SK-N-SH (cell line): ENCODE data around the gene NFE2. TPM values are rescaled to one million over a fixed set of nuclear protein-coding genes. Genes with fewer than 3 reads are reported as not detected.

Experiments used
- CTCF ChIA-PET: fragments of 300-600, 350-600 bp; formaldehyde crosslinking; extraction: SDS; loops from one replicate; lab custom pipeline; 2021; lab: Yijun Ruan, JAX
- POLR2A ChIA-PET: fragments of 350-600 bp; sonication (Branson Sonifier 250); formaldehyde crosslinking; extraction: SDS; loops from one replicate; lab custom pipeline; 2020; ENCODE audit warnings: antibody characterized with exemption, inconsistent platforms; lab: Yijun Ruan, JAX
- DNase-seq: peaks from one replicate; pipeline ENCODE4 v3.0.0; 2012
- H2AFZ ChIP-seq: fragments of 200-600 bp; sonication (generic); 2 replicates; pipeline ENCODE4 v1.8.1; 2016; ENCODE audit warnings: antibody characterized with exemption, mild to moderate bottlenecking, low read depth
- H3F3A ChIP-seq: fragments of 200-600 bp; sonication (generic); replicated peaks from 2 replicates; pipeline ENCODE3; 2016; ENCODE audit warnings: antibody characterized with exemption, mild to moderate bottlenecking; ENCODE audit not compliant: insufficient read depth
- H3K27ac ChIP-seq, 2 experiments: fragments of 200-500 bp in 1 of 2; fragments of 200-600 bp in 1 of 2; sonication (Bioruptor generic) in 1 of 2; sonication (generic), shearing (Covaris generic) in 1 of 2; 2 replicates each; pipeline versions ENCODE4 v1.5.1 to v1.6.1; 2014 to 2016; ENCODE audit warnings: low read depth in 2 of 2, inconsistent platforms in 1 of 2, low read length in 1 of 2, mild to moderate bottlenecking in 1 of 2, mixed read lengths in 1 of 2
- H3K27me3 ChIP-seq: fragments of 200-600 bp; sonication (generic), shearing (Covaris generic); 2 replicates; pipeline ENCODE4 v1.6.1; 2016; ENCODE audit warnings: mixed run types; ENCODE audit not compliant: insufficient read depth
- H3K36me3 ChIP-seq, 2 experiments: fragments of 200-500 bp in 1 of 2; fragments of 200-600 bp in 1 of 2; sonication (Bioruptor generic) in 1 of 2; sonication (generic) in 1 of 2; replicated peaks in 1 of 2; 2 replicates each; pipeline versions ENCODE3 to v1.5.1; 2014 to 2016; ENCODE audit warnings: low read length in 1 of 2, mild to moderate bottlenecking in 1 of 2; ENCODE audit not compliant: insufficient read depth in 2 of 2, control insufficient read depth in 1 of 2
- H3K4me1 ChIP-seq, 2 experiments: fragments of 200-500 bp in 1 of 2; fragments of 200-600 bp in 1 of 2; sonication (Bioruptor generic) in 1 of 2; sonication (generic), shearing (Covaris generic) in 1 of 2; 2 replicates each; pipeline versions ENCODE4 v1.5.1 to v1.6.1; 2014 to 2016; ENCODE audit warnings: low read depth in 1 of 2, low read length in 1 of 2, mixed run types in 1 of 2; ENCODE audit not compliant: insufficient read depth in 2 of 2, control insufficient read depth in 1 of 2
- H3K4me2 ChIP-seq: fragments of 200-600 bp; sonication (generic), shearing (Covaris generic); 2 replicates; pipeline ENCODE4 v1.6.1; 2017; ENCODE audit warnings: mixed run types
- H3K4me3 ChIP-seq, 2 experiments: fragments of 200-500 bp in 1 of 2; fragments of 200-600 bp in 1 of 2; sonication (Bioruptor generic) in 1 of 2; sonication (generic), shearing (Covaris generic) in 1 of 2; 2 replicates each; pipeline versions ENCODE4 v1.5.1 to v1.8.1; 2014 to 2016; ENCODE audit warnings: low read depth in 2 of 2, inconsistent platforms in 1 of 2, low read length in 1 of 2, mild to moderate bottlenecking in 1 of 2, mixed read lengths in 1 of 2, moderate library complexity in 1 of 2
- H3K79me2 ChIP-seq: fragments of 200-600 bp; sonication (generic); 2 replicates; pipeline ENCODE4 v1.8.1; 2017; ENCODE audit warnings: mild to moderate bottlenecking; ENCODE audit not compliant: insufficient read depth
- H3K9ac ChIP-seq: fragments of 200-600 bp; sonication (generic); 2 replicates; pipeline ENCODE4 v1.6.1; 2017; ENCODE audit warnings: mixed run types
- H3K9me2 ChIP-seq: fragments of 200-600 bp; sonication (generic); 2 replicates; pipeline ENCODE4 v1.6.1; 2017; ENCODE audit warnings: mixed run types
- H3K9me3 ChIP-seq: fragments of 200-600 bp; sonication (generic); 2 replicates; pipeline ENCODE4 v1.6.1; 2017; ENCODE audit warnings: mixed run types, mild to moderate bottlenecking, moderate library complexity
- H4K20me1 ChIP-seq: fragments of 200-600 bp; sonication (generic); 2 replicates; pipeline ENCODE4 v1.6.1; 2017; ENCODE audit warnings: mild to moderate bottlenecking, mixed run types; ENCODE audit not compliant: insufficient read depth
- EP300 ChIP-seq, 2 experiments: IDR thresholded peaks; 2 replicates each; pipeline versions ENCODE4 v1.4.0 to v1.6.1; 2012; ENCODE audit warnings: borderline replicate concordance in 1 of 2, low read depth in 1 of 2, low read length in 1 of 2
- EZH2phosphoT487 ChIP-seq: fragments of 200-600 bp; sonication (generic); IDR thresholded peaks from 2 replicates; pipeline ENCODE4 v1.6.1; 2017; ENCODE audit warnings: low read depth, mixed run types, mild to moderate bottlenecking, antibody characterized with exemption, moderate library complexity, borderline replicate concordance
- FOXJ3 ChIP-seq: sonication (generic); formaldehyde crosslinking; IDR thresholded peaks from 2 replicates; pipeline ENCODE4 v1.5.1; 2020; ENCODE audit warnings: mild to moderate bottlenecking, missing genetic modification reagents
- FOXM1 ChIP-seq: IDR thresholded peaks from 2 replicates; pipeline ENCODE4 v1.4.0; 2012; ENCODE audit warnings: low read depth, mild to moderate bottlenecking
- GATA2 ChIP-seq: sonication (generic); formaldehyde crosslinking; IDR thresholded peaks from 2 replicates; pipeline ENCODE4 v1.5.0; 2020; ENCODE audit warnings: mild to moderate bottlenecking, missing genetic modification reagents
- JUND ChIP-seq: IDR thresholded peaks from 2 replicates; pipeline ENCODE4 v1.4.0; 2012
- MEF2A ChIP-seq: IDR thresholded peaks from 2 replicates; pipeline ENCODE4 v1.4.0; 2012; ENCODE audit warnings: low read depth, borderline replicate concordance
- NFIC ChIP-seq: IDR thresholded peaks from 2 replicates; pipeline ENCODE4 v1.4.0; 2012; ENCODE audit warnings: borderline replicate concordance
- NRF1 ChIP-seq: IDR thresholded peaks from 2 replicates; pipeline ENCODE4 v1.6.1; 2012; ENCODE audit warnings: low read depth, mild to moderate bottlenecking, low read length
- POLR2AphosphoS5 ChIP-seq: IDR thresholded peaks from 2 replicates; pipeline ENCODE4 v1.6.1; 2012; ENCODE audit warnings: low read depth, low read length
- RXRA ChIP-seq: IDR thresholded peaks from 2 replicates; pipeline ENCODE4 v1.4.0; 2012; ENCODE audit warnings: low read depth, mild to moderate bottlenecking, borderline replicate concordance
- TAF1 ChIP-seq: IDR thresholded peaks from 2 replicates; pipeline ENCODE4 v1.6.1; 2012; ENCODE audit warnings: low read depth, mild to moderate bottlenecking, low read length, moderate library complexity, borderline replicate concordance
- YY1 ChIP-seq: IDR thresholded peaks from 2 replicates; pipeline ENCODE4 v1.4.0; 2012; ENCODE audit warnings: low read depth, mild to moderate bottlenecking
- WGBS: methylation state at CpG from one replicate; pipeline ENCODE4 v1.1.6; 2017; ENCODE audit warnings: low lambda C conversion rate; 5-methylcytosine and 5-hydroxymethylcytosine counted together
- polyA plus RNA-seq, 3 experiments: library from polyadenylated mRNA; depleted of rRNA; stranded (reverse); fragments of >200 nt; gene quantifications; 2 replicates each; pipeline ENCODE4 v1.2.3, GENCODE V29; 2012
- TF ChIP-seq, protein P1 (sequence below): IDR thresholded peaks from 2 replicates; pipeline ENCODE4 v1.6.1; 2012; ENCODE audit warnings: mild to moderate bottlenecking, low read depth, low read length, moderate library complexity
- TF ChIP-seq, protein P2 (sequence below): IDR thresholded peaks from 2 replicates; pipeline ENCODE4 v1.4.0; 2012; ENCODE audit warnings: low read depth, borderline replicate concordance
- TF ChIP-seq, protein P3 (sequence below): IDR thresholded peaks from 2 replicates; pipeline ENCODE4 v1.4.0; 2012; ENCODE audit warnings: low read depth, borderline replicate concordance
- TF ChIP-seq, protein P4 (sequence below): IDR thresholded peaks from 2 replicates; pipeline ENCODE4; 2012
- TF ChIP-seq, protein P5 (sequence below): fragments of 200-600 bp; sonication (generic); IDR thresholded peaks from 2 replicates; pipeline ENCODE4 v1.6.1; 2017; ENCODE audit warnings: antibody characterized with exemption, mild to moderate bottlenecking, moderate library complexity
- TF ChIP-seq, protein P6 (sequence below): IDR thresholded peaks from 2 replicates; pipeline ENCODE4 v1.4.0; 2012; ENCODE audit warnings: low read depth

NFE2 gene
- polyA plus RNA-seq, 1 of the 3 experiments (the other 2 are of a cell fraction), result 0.25 TPM

DNA sequence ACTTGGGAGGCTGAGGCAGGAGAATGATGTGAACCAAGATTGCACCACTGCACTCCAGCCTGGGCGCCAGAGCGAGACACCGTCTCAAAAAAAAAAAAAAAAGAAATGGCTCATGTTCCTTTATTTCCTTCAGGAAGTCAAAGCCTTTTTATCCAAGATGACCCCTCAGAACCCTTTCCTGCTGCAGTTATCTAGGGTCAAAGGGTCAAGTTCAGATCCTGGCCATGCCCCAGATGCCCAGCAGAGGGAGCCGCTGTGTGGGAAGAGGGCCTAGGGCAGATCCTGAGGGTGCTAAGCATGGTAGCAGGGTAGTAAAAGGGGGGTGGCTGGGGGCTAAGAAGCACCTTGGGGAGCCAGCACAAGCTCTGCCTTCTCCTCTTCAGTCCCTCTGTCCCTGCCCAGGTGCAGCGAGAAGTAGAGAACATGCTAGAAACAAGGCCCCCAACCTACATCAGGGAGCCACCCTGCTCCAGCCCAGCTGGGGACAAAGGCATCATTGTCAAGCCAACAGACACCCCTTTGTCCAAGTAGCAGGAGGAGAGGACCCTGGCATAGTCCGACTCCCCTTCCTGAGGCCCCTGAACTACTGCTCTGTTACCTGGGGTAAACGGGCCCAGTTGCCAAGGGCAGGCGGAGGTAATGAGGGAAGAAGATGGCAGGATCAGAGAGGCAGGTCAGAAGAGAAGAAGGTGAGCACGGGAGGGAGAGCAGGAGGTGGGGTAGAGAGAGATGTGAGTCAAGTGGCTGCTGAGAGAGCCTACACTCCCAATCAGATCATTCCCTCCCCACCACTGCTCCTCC is 6.5 kb downstream of the NFE2 start (continued):
- TF ChIP-seq, protein P1, sequence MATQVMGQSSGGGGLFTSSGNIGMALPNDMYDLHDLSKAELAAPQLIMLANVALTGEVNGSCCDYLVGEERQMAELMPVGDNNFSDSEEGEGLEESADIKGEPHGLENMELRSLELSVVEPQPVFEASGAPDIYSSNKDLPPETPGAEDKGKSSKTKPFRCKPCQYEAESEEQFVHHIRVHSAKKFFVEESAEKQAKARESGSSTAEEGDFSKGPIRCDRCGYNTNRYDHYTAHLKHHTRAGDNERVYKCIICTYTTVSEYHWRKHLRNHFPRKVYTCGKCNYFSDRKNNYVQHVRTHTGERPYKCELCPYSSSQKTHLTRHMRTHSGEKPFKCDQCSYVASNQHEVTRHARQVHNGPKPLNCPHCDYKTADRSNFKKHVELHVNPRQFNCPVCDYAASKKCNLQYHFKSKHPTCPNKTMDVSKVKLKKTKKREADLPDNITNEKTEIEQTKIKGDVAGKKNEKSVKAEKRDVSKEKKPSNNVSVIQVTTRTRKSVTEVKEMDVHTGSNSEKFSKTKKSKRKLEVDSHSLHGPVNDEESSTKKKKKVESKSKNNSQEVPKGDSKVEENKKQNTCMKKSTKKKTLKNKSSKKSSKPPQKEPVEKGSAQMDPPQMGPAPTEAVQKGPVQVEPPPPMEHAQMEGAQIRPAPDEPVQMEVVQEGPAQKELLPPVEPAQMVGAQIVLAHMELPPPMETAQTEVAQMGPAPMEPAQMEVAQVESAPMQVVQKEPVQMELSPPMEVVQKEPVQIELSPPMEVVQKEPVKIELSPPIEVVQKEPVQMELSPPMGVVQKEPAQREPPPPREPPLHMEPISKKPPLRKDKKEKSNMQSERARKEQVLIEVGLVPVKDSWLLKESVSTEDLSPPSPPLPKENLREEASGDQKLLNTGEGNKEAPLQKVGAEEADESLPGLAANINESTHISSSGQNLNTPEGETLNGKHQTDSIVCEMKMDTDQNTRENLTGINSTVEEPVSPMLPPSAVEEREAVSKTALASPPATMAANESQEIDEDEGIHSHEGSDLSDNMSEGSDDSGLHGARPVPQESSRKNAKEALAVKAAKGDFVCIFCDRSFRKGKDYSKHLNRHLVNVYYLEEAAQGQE, result no peak
- TF ChIP-seq, protein P2, sequence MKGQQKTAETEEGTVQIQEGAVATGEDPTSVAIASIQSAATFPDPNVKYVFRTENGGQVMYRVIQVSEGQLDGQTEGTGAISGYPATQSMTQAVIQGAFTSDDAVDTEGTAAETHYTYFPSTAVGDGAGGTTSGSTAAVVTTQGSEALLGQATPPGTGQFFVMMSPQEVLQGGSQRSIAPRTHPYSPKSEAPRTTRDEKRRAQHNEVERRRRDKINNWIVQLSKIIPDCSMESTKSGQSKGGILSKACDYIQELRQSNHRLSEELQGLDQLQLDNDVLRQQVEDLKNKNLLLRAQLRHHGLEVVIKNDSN, result no peak
- TF ChIP-seq GATA2 (CRISPR knock-in tag), result no peak
- no peak for TF ChIP-seq FOXM1
- TF ChIP-seq MEF2A, result no peak
- TF ChIP-seq, protein P3, sequence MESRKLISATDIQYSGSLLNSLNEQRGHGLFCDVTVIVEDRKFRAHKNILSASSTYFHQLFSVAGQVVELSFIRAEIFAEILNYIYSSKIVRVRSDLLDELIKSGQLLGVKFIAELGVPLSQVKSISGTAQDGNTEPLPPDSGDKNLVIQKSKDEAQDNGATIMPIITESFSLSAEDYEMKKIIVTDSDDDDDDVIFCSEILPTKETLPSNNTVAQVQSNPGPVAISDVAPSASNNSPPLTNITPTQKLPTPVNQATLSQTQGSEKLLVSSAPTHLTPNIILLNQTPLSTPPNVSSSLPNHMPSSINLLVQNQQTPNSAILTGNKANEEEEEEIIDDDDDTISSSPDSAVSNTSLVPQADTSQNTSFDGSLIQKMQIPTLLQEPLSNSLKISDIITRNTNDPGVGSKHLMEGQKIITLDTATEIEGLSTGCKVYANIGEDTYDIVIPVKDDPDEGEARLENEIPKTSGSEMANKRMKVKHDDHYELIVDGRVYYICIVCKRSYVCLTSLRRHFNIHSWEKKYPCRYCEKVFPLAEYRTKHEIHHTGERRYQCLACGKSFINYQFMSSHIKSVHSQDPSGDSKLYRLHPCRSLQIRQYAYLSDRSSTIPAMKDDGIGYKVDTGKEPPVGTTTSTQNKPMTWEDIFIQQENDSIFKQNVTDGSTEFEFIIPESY, result no peak

DNA sequence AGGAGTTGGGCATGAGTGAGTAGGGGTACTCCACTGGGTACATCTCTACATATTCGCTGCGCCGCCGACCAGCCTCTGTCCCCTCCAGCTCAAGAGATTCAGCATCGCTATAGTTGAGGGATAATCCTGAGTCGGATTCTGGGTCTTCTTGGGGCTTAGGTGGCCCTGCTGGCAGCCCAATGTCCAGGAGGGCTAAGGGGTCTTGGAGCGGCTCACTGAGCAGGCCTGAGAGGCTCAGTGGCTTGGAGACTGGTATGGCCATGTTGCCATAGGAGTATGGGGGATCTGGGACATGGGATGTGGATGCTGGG is 7.9 kb downstream of the NFE2 start:
- TF ChIP-seq FOXJ3 (no peak), EP300 (IDR thresholded peaks at IDR 0.05; ENCODE audit: borderline replicate concordance in 1 of 2, low read depth in 1 of 2, low read length in 1 of 2) (no peak), GATA2 (CRISPR knock-in tag) (no peak), EZH2phosphoT487 (no peak), JUND (no peak), NFIC (no peak), FOXM1 (no peak), NRF1 (no peak), RXRA (no peak), YY1 (no peak), TAF1 (no peak), POLR2AphosphoS5 (no peak)
- TF ChIP-seq, protein P4, sequence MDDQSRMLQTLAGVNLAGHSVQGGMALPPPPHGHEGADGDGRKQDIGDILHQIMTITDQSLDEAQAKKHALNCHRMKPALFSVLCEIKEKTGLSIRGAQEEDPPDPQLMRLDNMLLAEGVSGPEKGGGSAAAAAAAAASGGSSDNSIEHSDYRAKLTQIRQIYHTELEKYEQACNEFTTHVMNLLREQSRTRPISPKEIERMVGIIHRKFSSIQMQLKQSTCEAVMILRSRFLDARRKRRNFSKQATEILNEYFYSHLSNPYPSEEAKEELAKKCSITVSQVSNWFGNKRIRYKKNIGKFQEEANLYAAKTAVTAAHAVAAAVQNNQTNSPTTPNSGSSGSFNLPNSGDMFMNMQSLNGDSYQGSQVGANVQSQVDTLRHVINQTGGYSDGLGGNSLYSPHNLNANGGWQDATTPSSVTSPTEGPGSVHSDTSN, result no peak
- TF ChIP-seq, protein P5, sequence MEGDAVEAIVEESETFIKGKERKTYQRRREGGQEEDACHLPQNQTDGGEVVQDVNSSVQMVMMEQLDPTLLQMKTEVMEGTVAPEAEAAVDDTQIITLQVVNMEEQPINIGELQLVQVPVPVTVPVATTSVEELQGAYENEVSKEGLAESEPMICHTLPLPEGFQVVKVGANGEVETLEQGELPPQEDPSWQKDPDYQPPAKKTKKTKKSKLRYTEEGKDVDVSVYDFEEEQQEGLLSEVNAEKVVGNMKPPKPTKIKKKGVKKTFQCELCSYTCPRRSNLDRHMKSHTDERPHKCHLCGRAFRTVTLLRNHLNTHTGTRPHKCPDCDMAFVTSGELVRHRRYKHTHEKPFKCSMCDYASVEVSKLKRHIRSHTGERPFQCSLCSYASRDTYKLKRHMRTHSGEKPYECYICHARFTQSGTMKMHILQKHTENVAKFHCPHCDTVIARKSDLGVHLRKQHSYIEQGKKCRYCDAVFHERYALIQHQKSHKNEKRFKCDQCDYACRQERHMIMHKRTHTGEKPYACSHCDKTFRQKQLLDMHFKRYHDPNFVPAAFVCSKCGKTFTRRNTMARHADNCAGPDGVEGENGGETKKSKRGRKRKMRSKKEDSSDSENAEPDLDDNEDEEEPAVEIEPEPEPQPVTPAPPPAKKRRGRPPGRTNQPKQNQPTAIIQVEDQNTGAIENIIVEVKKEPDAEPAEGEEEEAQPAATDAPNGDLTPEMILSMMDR, result no peak
- TF ChIP-seq, protein P6, sequence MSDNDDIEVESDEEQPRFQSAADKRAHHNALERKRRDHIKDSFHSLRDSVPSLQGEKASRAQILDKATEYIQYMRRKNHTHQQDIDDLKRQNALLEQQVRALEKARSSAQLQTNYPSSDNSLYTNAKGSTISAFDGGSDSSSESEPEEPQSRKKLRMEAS, result no peak
- no peak overlapping the region for H3K4me3 ChIP-seq
- H3K9ac ChIP-seq, result no peak overlapping the region
- H2AFZ ChIP-seq, result no peak overlapping the region
- ChIA-PET POLR2A (interaction anchor here (0.6 to 3.2 kb wide), 4 partner anchors 9 to 17 kb away, joined by 3 to 12 read pairs (median 3); partner anchors contain the start of genes CBX5 and HNRNPA1), CTCF (interaction anchor here (0.9 to 9.7 kb wide), 13 partner anchors 8 to 86 kb away, joined by 3 to 86 read pairs (median 9); partner anchors contain the start of genes COPZ1 and NFE2)
- 96% methylated on average over 7 of the region's 7 CpGs for WGBS
- H3K4me1 ChIP-seq, result peaks cover 0 to 2% of the 10 kb centered on the region in 2 experiments; a peak in 1 of 4 replicates
- H3K9me3 ChIP-seq, result no peaks in the 10 kb centered on the region
- H3F3A ChIP-seq, result peaks cover 29% of the 10 kb centered on the region
- H3K9me2 ChIP-seq, result no peaks in the 10 kb centered on the region
- H3K36me3 ChIP-seq, result peaks cover 0 to 3% of the 10 kb centered on the region in 2 experiments
- no peak for DNase-seq
- no peak overlapping the region for H3K4me2 ChIP-seq
- no peak overlapping the region for H3K27ac ChIP-seq
- H4K20me1 ChIP-seq, result peaks cover 5% of the 10 kb centered on the region; the same call in 1 of the 2 replicates
- no peaks in the 10 kb centered on the region for H3K27me3 ChIP-seq
- H3K79me2 ChIP-seq, result no peaks in the 10 kb centered on the region
